Fibroblast of lung (primary cell): ENCODE results near the gene FHAD1.

ENCODE experiments used
- EZH2 ChIP-seq: IDR thresholded peaks from 2 replicates; pipeline ENCODE4 v1.5.1; 2012; ENCODE audit warnings: low read length, control low read depth, mild to moderate bottlenecking; ENCODE audit errors: missing control alignments
- TF ChIP-seq, protein P1 (sequence below), 2 donors: IDR thresholded peaks in 1 of 2; conservative IDR thresholded peaks in 1 of 2; 1 replicate in 1 of 2; 2 replicates in 1 of 2; pipeline ENCODE4 v1.5.1; 2011 to 2012; ENCODE audit warnings: low read length in 2 of 2, control low read depth in 1 of 2, inconsistent platforms in 1 of 2, low read depth in 1 of 2, mild to moderate bottlenecking in 1 of 2

DNA sequence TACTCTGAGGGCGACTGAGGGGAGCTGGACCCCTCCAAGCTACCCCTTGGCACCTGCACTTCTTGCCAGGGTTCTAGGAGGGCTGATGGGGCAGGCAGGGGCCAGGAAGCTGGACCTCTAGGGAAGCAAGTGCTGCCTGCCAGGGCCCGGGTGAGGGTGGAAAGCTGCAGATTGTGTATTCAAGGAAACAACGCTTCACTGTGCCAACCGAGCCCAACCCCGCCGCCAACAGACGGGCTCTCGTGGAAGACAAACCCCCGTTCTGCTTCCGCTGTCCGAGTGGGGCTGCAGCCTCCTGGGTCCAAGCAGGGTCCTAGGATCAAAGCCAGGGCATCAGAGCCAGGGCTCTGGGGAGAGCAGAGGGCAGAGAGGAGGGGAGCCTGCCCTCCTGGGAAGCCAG lies 165.8 kb downstream of the FHAD1 start:
- TF ChIP-seq, protein P1, sequence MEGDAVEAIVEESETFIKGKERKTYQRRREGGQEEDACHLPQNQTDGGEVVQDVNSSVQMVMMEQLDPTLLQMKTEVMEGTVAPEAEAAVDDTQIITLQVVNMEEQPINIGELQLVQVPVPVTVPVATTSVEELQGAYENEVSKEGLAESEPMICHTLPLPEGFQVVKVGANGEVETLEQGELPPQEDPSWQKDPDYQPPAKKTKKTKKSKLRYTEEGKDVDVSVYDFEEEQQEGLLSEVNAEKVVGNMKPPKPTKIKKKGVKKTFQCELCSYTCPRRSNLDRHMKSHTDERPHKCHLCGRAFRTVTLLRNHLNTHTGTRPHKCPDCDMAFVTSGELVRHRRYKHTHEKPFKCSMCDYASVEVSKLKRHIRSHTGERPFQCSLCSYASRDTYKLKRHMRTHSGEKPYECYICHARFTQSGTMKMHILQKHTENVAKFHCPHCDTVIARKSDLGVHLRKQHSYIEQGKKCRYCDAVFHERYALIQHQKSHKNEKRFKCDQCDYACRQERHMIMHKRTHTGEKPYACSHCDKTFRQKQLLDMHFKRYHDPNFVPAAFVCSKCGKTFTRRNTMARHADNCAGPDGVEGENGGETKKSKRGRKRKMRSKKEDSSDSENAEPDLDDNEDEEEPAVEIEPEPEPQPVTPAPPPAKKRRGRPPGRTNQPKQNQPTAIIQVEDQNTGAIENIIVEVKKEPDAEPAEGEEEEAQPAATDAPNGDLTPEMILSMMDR (conservative IDR thresholded peaks at IDR 0.05 in 1 of 2, IDR thresholded peaks at IDR 0.05 in 1 of 2; ENCODE audit: low read depth in 1 of 2, low read length in 2 of 2), result no peak
- no peak for TF ChIP-seq EZH2
